GM13976 (cell line): Measurements from ENCODE around the gene PISD.
A peak's percentile ranks its signal among the peaks of the same experiment; 100 is the strongest.
"Not testable (repeated sequence)": the region's sequence is repeated elsewhere in the genome, so short reads cannot be mapped to it uniquely, and the experiment has no call there.

Source experiments
- DNase-seq: peaks from one replicate; pipeline ENCODE4 v3.0.0; 2012; ENCODE audit warnings: low spot score
- CTCF ChIP-seq: IDR thresholded peaks from 2 replicates; pipeline ENCODE4 v1.5.1; 2012; ENCODE audit warnings: borderline replicate concordance, mild to moderate bottlenecking; ENCODE audit not compliant: insufficient read depth; ENCODE audit errors: extremely low read depth, missing control alignments, control extremely low read depth
- in situ Hi-C: fragments of 300-500 bp; cut with MboI; formaldehyde crosslinking; loops from one replicate; pipeline ENCODE4 v1.12.0; 2022; ENCODE audit warnings: low sequenced_read_pairs, mixed read lengths, inconsistent platforms; ENCODE audit not compliant: unreplicated experiment

Gene PISD

GRCh38 chr22:31661851-31662667 lies at the start of gene PISD:
TSS of gene PISD (minus strand) at chr22:31662215. CDS start at chr22:31662208, 7 bp downstream.
- TF ChIP-seq CTCF: no peak
- DNase-seq: peak; percentile 98
- in situ Hi-C loops: no loop called here

- DNase-seq, in situ Hi-C loops: not testable (repeated sequence)
Observed at GRCh38 chr22:31711226-31711625, 49.2 kb upstream of the PISD start.

GRCh38 chr22:31707519-31707918 lies 45.5 kb upstream of the PISD start:
- in situ Hi-C loops: no loop called here
- TF ChIP-seq CTCF: no peak
- no peak for DNase-seq

GRCh38 chr22:31695423-31695822 lies 33.4 kb upstream of the PISD start:
- in situ Hi-C loops: no loop called here
- DNase-seq: no peak
- no peak for TF ChIP-seq CTCF

GRCh38 chr22:31694046-31694445 lies 32.0 kb upstream of the PISD start:
- DNase-seq, in situ Hi-C loops: not testable (repeated sequence)

GRCh38 chr22:31692186-31692886 lies 30.3 kb upstream of the PISD start:
- DNase-seq: no peak
- in situ Hi-C loops: no loop called here
- TF ChIP-seq CTCF: no peak

- in situ Hi-C loops: no loop called here
- no peak for DNase-seq
- TF ChIP-seq CTCF: no peak
Observed at GRCh38 chr22:31691408-31691807, 29.4 kb upstream of the PISD start.
